T-helper 17 cell (primary cell): ENCODE data around the gene ID1. TPM values are rescaled to one million over a fixed set of nuclear protein-coding genes. Genes with fewer than 3 reads are reported as not detected.
A peak's percentile ranks its signal among the peaks of the same experiment; 100 is the strongest.
"Not testable (repeated sequence)": the region's sequence is repeated elsewhere in the genome, so short reads cannot be mapped to it uniquely, and the experiment has no call there.

Experiments used
- ATAC-seq: fragments of 150-1000 bp; cut with Tn5 transposase; 2 replicates; pipeline ENCODE4 v1.10.0; 2021; ENCODE audit warnings: mild to moderate bottlenecking, moderate library complexity
- DNase-seq, 3 donors: peaks; one replicate each; pipeline versions ENCODE4 v3.0.0 to v3.0.0-alpha.2; 2020 to 2021
- H3K9me3 ChIP-seq: one replicate; pipeline ENCODE4 v1.7.0; 2013; ENCODE audit warnings: low read length, mild to moderate bottlenecking; ENCODE audit not compliant: control insufficient read depth, poor library complexity, severe bottlenecking
- H3K27ac Mint-ChIP-seq: one replicate; pipeline ENCODE4 v1.8.0; 2022; ENCODE audit warnings: mild to moderate bottlenecking, moderate library complexity, mixed read lengths
- H3K27me3 Mint-ChIP-seq: one replicate; pipeline ENCODE4 v1.8.0; 2022; ENCODE audit warnings: mixed read lengths
- H3K36me3 Mint-ChIP-seq: one replicate; pipeline ENCODE4 v1.8.0; 2022; ENCODE audit warnings: low read depth, mixed read lengths
- H3K4me1 Mint-ChIP-seq: one replicate; pipeline ENCODE4 v1.8.0; 2022; ENCODE audit warnings: mild to moderate bottlenecking, mixed read lengths
- H3K4me3 Mint-ChIP-seq: one replicate; pipeline ENCODE4 v1.8.0; 2022; ENCODE audit warnings: mild to moderate bottlenecking, moderate library complexity, mixed read lengths
- total RNA-seq, 4 donors: library from RNA in 2 of 4; stranded (reverse) in 2 of 4; gene quantifications; one replicate each; pipeline ENCODE4 v1.2.3 and lab custom pipeline; 2022 to 2026

The ID1 gene
- total RNA-seq, 2 donors from 2014 or later: 3.5 to 6.8 TPM

- H3K27me3 Mint-ChIP-seq, DNase-seq, H3K36me3 Mint-ChIP-seq, H3K27ac Mint-ChIP-seq, H3K4me1 Mint-ChIP-seq, ATAC-seq, H3K9me3 ChIP-seq, H3K4me3 Mint-ChIP-seq: not testable (repeated sequence)
Observed at GRCh38 chr20:31579941-31580651, 25.0 kb upstream of the ID1 start.

GRCh38 chr20:31580706-31581105 lies 24.4 kb upstream of the ID1 start:
- DNase-seq (no peak), ATAC-seq (no peak)
- Mint-ChIP-seq H3K4me1 (peaks cover 2% of the 10 kb centered on the region), H3K4me3 (no peak overlapping the region), H3K27me3 (no peaks in the 10 kb centered on the region), H3K27ac (no peak overlapping the region), H3K36me3 (peaks cover 3% of the 10 kb centered on the region)
- H3K9me3 ChIP-seq: no peaks in the 10 kb centered on the region

- H3K9me3 ChIP-seq: no peaks in the 10 kb centered on the region
- Mint-ChIP-seq H3K36me3 (peaks cover 3% of the 10 kb centered on the region), H3K27ac (no peak overlapping the region), H3K27me3 (no peaks in the 10 kb centered on the region), H3K4me3 (no peak overlapping the region), H3K4me1 (peaks cover 2% of the 10 kb centered on the region)
- DNase-seq: no peak
- ATAC-seq: no peak
Observed at GRCh38 chr20:31581391-31581790, 23.7 kb upstream of the ID1 start.

GRCh38 chr20:31587545-31588389 lies 17.3 kb upstream of the ID1 start:
- no peak for DNase-seq
- peak overlapping the region; percentile 86 for H3K4me3 Mint-ChIP-seq
- no peak overlapping the region for H3K27ac Mint-ChIP-seq
- peaks cover 4% of the 10 kb centered on the region for H3K36me3 Mint-ChIP-seq
- peaks cover 6% of the 10 kb centered on the region for H3K4me1 Mint-ChIP-seq
- peaks cover 22% of the 10 kb centered on the region for H3K27me3 Mint-ChIP-seq
- no peaks in the 10 kb centered on the region for H3K9me3 ChIP-seq
- peak; percentile 50 for ATAC-seq

GRCh38 chr20:31590717-31591225 lies 14.3 kb upstream of the ID1 start:
- Mint-ChIP-seq H3K4me3 (no peak overlapping the region), H3K27ac (no peak overlapping the region), H3K36me3 (peaks cover 10% of the 10 kb centered on the region), H3K27me3 (peaks cover 30% of the 10 kb centered on the region), H3K4me1 (peaks cover 13% of the 10 kb centered on the region)
- no peak for DNase-seq
- no peak for ATAC-seq
- no peaks in the 10 kb centered on the region for H3K9me3 ChIP-seq

GRCh38 chr20:31593221-31594001 lies 11.7 kb upstream of the ID1 start:
- peaks cover 18% of the 10 kb centered on the region for H3K27me3 Mint-ChIP-seq
- H3K36me3 Mint-ChIP-seq: peaks cover 6% of the 10 kb centered on the region
- no peaks in the 10 kb centered on the region for H3K9me3 ChIP-seq
- H3K4me3 Mint-ChIP-seq: no peak overlapping the region
- no peak for ATAC-seq
- DNase-seq: no peak
- peaks cover 8% of the 10 kb centered on the region for H3K4me1 Mint-ChIP-seq
- no peak overlapping the region for H3K27ac Mint-ChIP-seq

GRCh38 chr20:31594002-31594557 lies 11.0 kb upstream of the ID1 start:
- H3K4me1 Mint-ChIP-seq: peaks cover 7% of the 10 kb centered on the region
- no peak overlapping the region for H3K27ac Mint-ChIP-seq
- H3K9me3 ChIP-seq: no peaks in the 10 kb centered on the region
- H3K27me3 Mint-ChIP-seq: peaks cover 12% of the 10 kb centered on the region
- DNase-seq (no peak), ATAC-seq (no peak)
- no peak overlapping the region for H3K4me3 Mint-ChIP-seq
- peaks cover 6% of the 10 kb centered on the region for H3K36me3 Mint-ChIP-seq

- no peak for ATAC-seq
- Mint-ChIP-seq H3K4me3 (no peak overlapping the region), H3K27ac (no peak overlapping the region), H3K36me3 (peaks cover 6% of the 10 kb centered on the region), H3K4me1 (peaks cover 7% of the 10 kb centered on the region), H3K27me3 (peaks cover 12% of the 10 kb centered on the region)
- no peak for DNase-seq
- H3K9me3 ChIP-seq: no peaks in the 10 kb centered on the region
Observed at GRCh38 chr20:31594558-31595379, 10.3 kb upstream of the ID1 start.

- DNase-seq: no peak
- H3K36me3 Mint-ChIP-seq: peaks cover 6% of the 10 kb centered on the region
- peaks cover 12% of the 10 kb centered on the region for H3K27me3 Mint-ChIP-seq
- no peaks in the 10 kb centered on the region for H3K9me3 ChIP-seq
- peaks cover 7% of the 10 kb centered on the region for H3K4me1 Mint-ChIP-seq
- no peak overlapping the region for H3K4me3 Mint-ChIP-seq
- no peak overlapping the region for H3K27ac Mint-ChIP-seq
- no peak for ATAC-seq
Observed at GRCh38 chr20:31595380-31595653, 9.8 kb upstream of the ID1 start.

GRCh38 chr20:31595654-31596411 lies 9.3 kb upstream of the ID1 start:
- DNase-seq (no peak), ATAC-seq (no peak)
- Mint-ChIP-seq H3K4me3 (no peak overlapping the region), H3K36me3 (peaks cover 6% of the 10 kb centered on the region), H3K27ac (no peak overlapping the region), H3K27me3 (peaks cover 10% of the 10 kb centered on the region), H3K4me1 (peaks cover 7% of the 10 kb centered on the region)
- no peaks in the 10 kb centered on the region for H3K9me3 ChIP-seq

- not testable (repeated sequence) for DNase-seq, H3K27me3 Mint-ChIP-seq, H3K4me3 Mint-ChIP-seq, H3K9me3 ChIP-seq, ATAC-seq, H3K36me3 Mint-ChIP-seq, H3K4me1 Mint-ChIP-seq, H3K27ac Mint-ChIP-seq
Observed at GRCh38 chr20:31596412-31596715, 8.7 kb upstream of the ID1 start.

GRCh38 chr20:31596831-31597480 lies 8.1 kb upstream of the ID1 start:
- peaks cover 7% of the 10 kb centered on the region for H3K4me1 Mint-ChIP-seq
- ATAC-seq (no peak), DNase-seq (no peak)
- H3K27ac Mint-ChIP-seq: no peak overlapping the region
- peaks cover 8% of the 10 kb centered on the region for H3K27me3 Mint-ChIP-seq
- H3K9me3 ChIP-seq: no peaks in the 10 kb centered on the region
- H3K4me3 Mint-ChIP-seq: no peak overlapping the region
- H3K36me3 Mint-ChIP-seq: peaks cover 6% of the 10 kb centered on the region
